Endothelial cell of umbilical vein (primary cell): ENCODE measurements around the gene SLC10A4. TPM values are rescaled to one million over a fixed set of nuclear protein-coding genes. Genes with fewer than 3 reads are reported as not detected.

ENCODE experiments used
- BruUV-seq: library from RNA; stranded (reverse); fragments of 400-500 nt; replicated peaks from 2 replicates; lab custom pipeline; 2021; lab: Mats Ljungman, UMichigan
- CTCF ChIA-PET: fragments of 300-600, 350-600 bp; sonication (Branson Sonifier 250); formaldehyde crosslinking; loops from one replicate; lab custom pipeline; 2021; ENCODE audit warnings: antibody characterized with exemption, inconsistent platforms; lab: Charles Lee
- POLR2A ChIA-PET: fragments of 300-600, 350-600 bp; sonication (Branson Sonifier 250); formaldehyde crosslinking; loops from one replicate; lab custom pipeline; 2021; ENCODE audit warnings: antibody characterized with exemption, inconsistent platforms; lab: Charles Lee
- DNase-seq: peaks from one replicate; pipeline ENCODE4 v3.0.0-alpha.2; 2011; ENCODE audit warnings: low read depth, low spot score
- FAIRE-seq: peaks from 2 replicates; lab custom pipeline; 2011; peaks lifted over from hg19 to GRCh38; lab: Jason Lieb, UNC
- H2AFZ ChIP-seq: 2 replicates; pipeline ENCODE4 v1.6.0; 2012; ENCODE audit warnings: low read depth, low read length, control low read depth, inconsistent platforms
- H3K27ac ChIP-seq: 2 replicates; pipeline ENCODE4 v1.5.1; 2011; ENCODE audit warnings: low read depth, mild to moderate bottlenecking, control low read depth, low read length, moderate library complexity; ENCODE audit not compliant: insufficient read depth
- H3K27me3 ChIP-seq, 2 experiments: 2 replicates each; pipeline versions ENCODE4 v1.6.0 to v1.6.1; 2011; ENCODE audit warnings: low read length in 2 of 2, mixed read lengths in 1 of 2; ENCODE audit not compliant: control insufficient read depth in 2 of 2, insufficient read depth in 2 of 2
- H3K36me3 ChIP-seq, 2 experiments: 2 replicates in 1 of 2; 3 replicates in 1 of 2; pipeline ENCODE4 v1.5.1; 2011; ENCODE audit warnings: low read length in 2 of 2, mild to moderate bottlenecking in 1 of 2, moderate library complexity in 1 of 2; ENCODE audit not compliant: control insufficient read depth in 2 of 2, insufficient read depth in 2 of 2; ENCODE audit errors: extremely low read depth in 1 of 2
- H3K4me1 ChIP-seq: 3 replicates; pipeline ENCODE4 v1.5.1; 2011; ENCODE audit warnings: mild to moderate bottlenecking, low read length; ENCODE audit not compliant: control insufficient read depth, insufficient read depth; ENCODE audit errors: extremely low read depth
- H3K4me2 ChIP-seq: 2 replicates; pipeline ENCODE4 v1.6.1; 2011; ENCODE audit warnings: low read length, control low read depth, mixed read lengths; ENCODE audit not compliant: insufficient read depth
- H3K4me3 ChIP-seq, 3 experiments: fragments of 200-600 bp in 1 of 3; sonication (generic), shearing (Covaris generic) in 1 of 3; replicated peaks in 1 of 3; 2 replicates each; pipeline ENCODE4 v1.5.1; 2011 to 2016; ENCODE audit warnings: control low read depth in 3 of 3, low read length in 3 of 3, mild to moderate bottlenecking in 2 of 3, inconsistent platforms in 1 of 3, low read depth in 1 of 3, moderate library complexity in 1 of 3; ENCODE audit not compliant: insufficient read depth in 1 of 3
- H3K79me2 ChIP-seq: 2 replicates; pipeline ENCODE4 v1.6.0; 2012; ENCODE audit warnings: low read length, inconsistent platforms; ENCODE audit not compliant: control insufficient read depth, insufficient read depth
- H3K9ac ChIP-seq: replicated peaks from 2 replicates; pipeline ENCODE3; 2011; ENCODE audit warnings: low read length, control low read depth; ENCODE audit not compliant: insufficient read depth; ENCODE audit errors: extremely low read depth
- H3K9me1 ChIP-seq: replicated peaks from 3 replicates; pipeline ENCODE4 v1.6.0; 2011; ENCODE audit warnings: mild to moderate bottlenecking, low read length; ENCODE audit not compliant: control insufficient read depth, insufficient read depth; ENCODE audit errors: extremely low read depth
- H3K9me3 ChIP-seq: replicated peaks from 2 replicates; pipeline ENCODE4 v1.5.1; 2012; ENCODE audit warnings: low read length, inconsistent platforms; ENCODE audit not compliant: control insufficient read depth, insufficient read depth
- H4K20me1 ChIP-seq: replicated peaks from 2 replicates; pipeline ENCODE3; 2011; ENCODE audit warnings: mild to moderate bottlenecking, low read length; ENCODE audit not compliant: control insufficient read depth, insufficient read depth; ENCODE audit errors: extremely low read depth
- EZH2 ChIP-seq: IDR thresholded peaks from 2 replicates; pipeline ENCODE4 v1.6.1; 2012; ENCODE audit warnings: borderline replicate concordance, low read depth, mild to moderate bottlenecking, moderate library complexity, low read length, inconsistent platforms; ENCODE audit not compliant: severe bottlenecking
- FOS ChIP-seq: IDR thresholded peaks from 2 replicates; pipeline ENCODE4 v1.6.1; 2011; ENCODE audit warnings: mild to moderate bottlenecking, low read length, moderate library complexity, borderline replicate concordance; ENCODE audit not compliant: insufficient read depth
- GATA2 ChIP-seq: IDR thresholded peaks from 2 replicates; pipeline ENCODE4 v1.7.0; 2011; ENCODE audit warnings: low read depth, mild to moderate bottlenecking, moderate library complexity, mixed read lengths, low read length; ENCODE audit not compliant: insufficient read length, insufficient read depth
- JUN ChIP-seq: IDR thresholded peaks from 2 replicates; pipeline ENCODE4 v1.6.1; 2011; ENCODE audit warnings: borderline replicate concordance, low read depth; ENCODE audit not compliant: insufficient read length, insufficient read depth
- MYC ChIP-seq: IDR thresholded peaks from one replicate; pipeline ENCODE4 v1.6.1; 2011; ENCODE audit warnings: mild to moderate bottlenecking, low read depth, low read length
- POLR2A ChIP-seq: IDR thresholded peaks from 2 replicates; pipeline ENCODE4 v1.6.1; 2012; ENCODE audit warnings: low read depth, mild to moderate bottlenecking, control low read depth, low read length
- POLR2AphosphoS5 ChIP-seq: IDR thresholded peaks from 2 replicates; pipeline ENCODE4 v1.6.1; 2012; ENCODE audit warnings: low read depth, mild to moderate bottlenecking, control low read depth, low read length, moderate library complexity; ENCODE audit not compliant: insufficient read depth
- dilution Hi-C: fragments of 300-500 bp; cut with MboI; formaldehyde crosslinking; loops from one replicate; pipeline ENCODE4 v1.15.0; 2019; ENCODE audit warnings: low sequenced_read_pairs; ENCODE audit not compliant: extremely low pct_ligation_motif_present
- intact Hi-C: fragments of 100-400 bp; cut with micrococcal nuclease; formaldehyde crosslinking; loops from one replicate; pipeline ENCODE4 v1.10.0; 2022
- polyA plus RNA-seq, 4 experiments: library from polyadenylated mRNA; depleted of rRNA in 3 of 4; stranded (reverse) in 3 of 4; unstranded in 1 of 4; fragments of >200 nt; gene quantifications; 2 replicates each; pipeline versions ENCODE4 v1.2.1 to v1.2.3, GENCODE V29; 2011 to 2012; ENCODE audit warnings: missing spikeins in 1 of 4
- total RNA-seq: library from RNA; stranded (reverse); gene quantifications from 2 replicates; pipeline ENCODE4 v1.2.3, GENCODE V29; 2021
- TF ChIP-seq, protein P1 (sequence below), 2 donors: IDR thresholded peaks; 1 replicate in 1 of 2; 2 replicates in 1 of 2; pipeline ENCODE4 v1.5.1; 2011; ENCODE audit warnings: low read length in 2 of 2, mild to moderate bottlenecking in 2 of 2, moderate library complexity in 2 of 2, control low read depth in 1 of 2, inconsistent platforms in 1 of 2, low read depth in 1 of 2; ENCODE audit not compliant: insufficient read depth in 1 of 2; ENCODE audit errors: extremely low read depth in 1 of 2
- TF ChIP-seq, protein P2 (sequence below): IDR thresholded peaks from 2 replicates; pipeline ENCODE4 v1.6.1; 2011; ENCODE audit not compliant: insufficient read depth, insufficient read length

SLC10A4 gene
- total and polyA plus RNA-seq, 2 donors (not counting 3 experiments of a cell fraction or from before 2014, with no cell fraction given): 0.06 TPM; not detected in 1

DNA sequence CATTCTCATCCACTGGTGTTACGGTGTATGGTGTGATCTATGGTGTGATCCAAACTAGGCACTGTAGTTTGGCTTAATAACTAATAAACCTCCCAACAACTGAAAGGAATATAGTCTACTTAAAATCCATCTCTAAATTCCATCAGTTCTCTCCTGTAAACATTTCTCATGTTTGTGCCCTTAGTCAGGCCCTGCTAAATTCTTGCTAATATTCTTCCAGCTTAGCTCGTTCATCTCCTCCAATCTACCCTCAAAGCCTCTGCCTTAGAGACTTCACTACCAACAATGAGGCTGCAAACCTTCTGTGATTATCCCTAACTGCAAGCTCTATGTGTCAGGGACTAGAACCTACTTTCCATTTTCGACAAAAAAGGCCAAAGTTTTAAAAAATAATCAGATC is 35.0 kb downstream of the SLC10A4 start:
- ChIA-PET POLR2A (no interaction called here), CTCF (no interaction called here)
- FAIRE-seq (no peak), DNase-seq (no peak)
- Histone ChIP-seq H3K4me3 (no peak overlapping the region), H4K20me1 (no peaks in the 10 kb centered on the region), H3K9me1 (no peaks in the 10 kb centered on the region), H3K9me3 (no peaks in the 10 kb centered on the region), H3K9ac (no peak overlapping the region), H3K36me3 (peaks cover 27 to 38% of the 10 kb centered on the region in 2 experiments), H3K79me2 (no peaks in the 10 kb centered on the region), H3K4me2 (no peak overlapping the region), H3K4me1 (no peaks in the 10 kb centered on the region), H3K27ac (no peak overlapping the region), H2AFZ (no peak overlapping the region), H3K27me3 (no peaks in the 10 kb centered on the region)
- intact Hi-C loops (no loop called here), dilution Hi-C loops (no loop called here)
- TF ChIP-seq, protein P1, sequence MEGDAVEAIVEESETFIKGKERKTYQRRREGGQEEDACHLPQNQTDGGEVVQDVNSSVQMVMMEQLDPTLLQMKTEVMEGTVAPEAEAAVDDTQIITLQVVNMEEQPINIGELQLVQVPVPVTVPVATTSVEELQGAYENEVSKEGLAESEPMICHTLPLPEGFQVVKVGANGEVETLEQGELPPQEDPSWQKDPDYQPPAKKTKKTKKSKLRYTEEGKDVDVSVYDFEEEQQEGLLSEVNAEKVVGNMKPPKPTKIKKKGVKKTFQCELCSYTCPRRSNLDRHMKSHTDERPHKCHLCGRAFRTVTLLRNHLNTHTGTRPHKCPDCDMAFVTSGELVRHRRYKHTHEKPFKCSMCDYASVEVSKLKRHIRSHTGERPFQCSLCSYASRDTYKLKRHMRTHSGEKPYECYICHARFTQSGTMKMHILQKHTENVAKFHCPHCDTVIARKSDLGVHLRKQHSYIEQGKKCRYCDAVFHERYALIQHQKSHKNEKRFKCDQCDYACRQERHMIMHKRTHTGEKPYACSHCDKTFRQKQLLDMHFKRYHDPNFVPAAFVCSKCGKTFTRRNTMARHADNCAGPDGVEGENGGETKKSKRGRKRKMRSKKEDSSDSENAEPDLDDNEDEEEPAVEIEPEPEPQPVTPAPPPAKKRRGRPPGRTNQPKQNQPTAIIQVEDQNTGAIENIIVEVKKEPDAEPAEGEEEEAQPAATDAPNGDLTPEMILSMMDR (IDR thresholded peaks at IDR 0.05; ENCODE audit: extremely low read depth in 1 of 2, insufficient read depth in 1 of 2, low read depth in 1 of 2, low read length in 2 of 2): no peak
- TF ChIP-seq POLR2A (no peak), JUN (no peak), FOS (no peak), MYC (no peak), GATA2 (no peak), EZH2 (no peak), POLR2AphosphoS5 (no peak)
- TF ChIP-seq, protein P2, sequence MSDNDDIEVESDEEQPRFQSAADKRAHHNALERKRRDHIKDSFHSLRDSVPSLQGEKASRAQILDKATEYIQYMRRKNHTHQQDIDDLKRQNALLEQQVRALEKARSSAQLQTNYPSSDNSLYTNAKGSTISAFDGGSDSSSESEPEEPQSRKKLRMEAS: no peak
- BruUV-seq: no TSS peak
